Uterus (tissue), 4 donors: Measurements from ENCODE around the gene HLCS. TPM values are rescaled to one million over a fixed set of nuclear protein-coding genes. Genes with fewer than 3 reads are reported as not detected.

Experiments used
- DNase-seq, 2 donors: peaks; one replicate each; pipeline ENCODE4 v3.0.0-alpha.2; 2019 to 2020
- H3K27ac ChIP-seq, 2 donors: fragments of 200-600 bp; sonication (generic); 1 replicate in 1 of 2; 2 replicates in 1 of 2; pipeline ENCODE4 v1.5.1; 2016 to 2018
- H3K27me3 ChIP-seq, 2 donors: fragments of 200-600 bp; sonication (generic); one replicate each; pipeline ENCODE4 v1.5.1; 2018 to 2019; ENCODE audit warnings: control low read depth in 1 of 2
- H3K36me3 ChIP-seq, 2 donors: fragments of 200-600 bp; sonication (generic); one replicate each; pipeline ENCODE4 v1.5.1; 2019; ENCODE audit warnings: control low read depth in 1 of 2
- H3K4me1 ChIP-seq, 2 donors: fragments of 200-600 bp; sonication (generic); one replicate each; pipeline ENCODE4 v1.5.1; 2018 to 2019; ENCODE audit warnings: control low read depth in 1 of 2
- H3K4me3 ChIP-seq, 2 donors: fragments of 200-600 bp; sonication (generic); 1 replicate in 1 of 2; 2 replicates in 1 of 2; pipeline ENCODE4 v1.5.1; 2018 to 2019; ENCODE audit warnings: mild to moderate bottlenecking in 1 of 2
- H3K9me3 ChIP-seq, 2 donors: fragments of 200-600 bp; sonication (generic); one replicate each; pipeline ENCODE4 v1.5.1; 2019; ENCODE audit warnings: control low read depth in 1 of 2
- CTCF ChIP-seq, 4 experiments: fragments of 200-600 bp in 2 of 4; fragments of 450-650 bp in 2 of 4; sonication (generic) in 2 of 4; IDR thresholded peaks; one replicate each; pipeline ENCODE4 v1.5.1; 2016 to 2019; ENCODE audit warnings: antibody characterized with exemption in 4 of 4, mild to moderate bottlenecking in 2 of 4, moderate library complexity in 1 of 4
- POLR2A ChIP-seq, 2 donors: fragments of 450-650 bp; IDR thresholded peaks; one replicate each; pipeline ENCODE4 v1.6.1; 2016; ENCODE audit warnings: antibody characterized with exemption in 2 of 2, mild to moderate bottlenecking in 1 of 2, moderate library complexity in 1 of 2
- intact Hi-C: fragments of 100-400 bp; cut with DNase I; formaldehyde crosslinking; loops from one replicate; pipeline ENCODE4 v1.15.1; 2023; ENCODE audit warnings: low total_unique reads
- total RNA-seq, 4 donors: library from RNA; depleted of rRNA in 3 of 4; stranded (reverse); fragments of >200 nt in 3 of 4; gene quantifications; one replicate each; pipeline versions ENCODE4 v1.1.0 to v1.2.4, GENCODE V29; 2014 to 2023
- donor health status: DM: yes; HTN: yes; CAD: no.

HLCS gene
- total RNA-seq, 4 donors from 2014 or later = 3.8 to 31.4 (median 15.4) TPM

DNA sequence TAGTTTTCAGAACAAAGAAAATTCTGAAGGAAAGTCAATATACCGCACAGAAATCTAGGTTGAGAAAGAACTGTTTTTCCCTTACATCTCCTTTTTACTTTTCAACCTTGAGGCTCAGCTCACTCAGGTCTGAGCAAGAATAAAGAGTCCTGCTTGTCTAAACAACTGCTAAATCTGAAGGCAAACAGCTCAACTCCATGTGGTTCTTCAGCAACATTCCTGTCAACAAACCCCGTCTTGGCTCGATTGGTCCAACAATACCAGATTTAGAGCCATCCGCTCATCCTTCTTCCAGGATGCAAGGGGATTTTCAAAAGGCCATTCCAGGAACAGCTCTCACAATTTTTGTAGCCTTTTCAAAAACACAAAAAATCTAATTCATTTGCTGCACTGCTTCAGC is 119.8 kb downstream of the HLCS start:
- no peak for DNase-seq
- Histone ChIP-seq H3K27ac (no peak overlapping the region), H3K4me1 (no peaks in the 10 kb centered on the region), H3K4me3 (no peak overlapping the region), H3K9me3 (no peaks in the 10 kb centered on the region), H3K27me3 (no peaks in the 10 kb centered on the region), H3K36me3 (no peaks in the 10 kb centered on the region)
- intact Hi-C loops = no loop called here
- TF ChIP-seq CTCF (IDR thresholded peaks at IDR 0.05) (no peak), POLR2A (IDR thresholded peaks at IDR 0.05) (no peak)

DNA sequence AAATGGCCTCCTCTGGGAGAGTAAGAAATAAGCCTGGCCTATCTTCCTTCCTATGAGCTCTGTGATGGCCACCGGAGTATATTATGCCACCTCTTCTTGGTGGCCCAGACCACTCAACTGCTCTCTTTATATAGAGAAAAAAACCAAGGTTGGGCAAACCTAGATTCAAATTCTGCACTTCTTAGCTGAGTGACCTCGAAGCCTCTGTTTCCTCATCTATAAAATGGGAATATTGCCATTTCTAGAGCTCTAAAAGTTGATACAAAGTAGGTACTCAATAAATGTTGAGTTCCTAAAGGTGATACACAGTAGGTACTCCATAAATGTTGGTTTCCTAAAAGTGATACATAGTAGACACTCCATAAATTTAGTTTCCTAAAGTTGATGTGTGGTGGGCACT is 120.7 kb downstream of the HLCS start:
- Histone ChIP-seq H3K36me3 (no peaks in the 10 kb centered on the region), H3K4me3 (no peak overlapping the region), H3K27ac (no peak overlapping the region), H3K9me3 (no peaks in the 10 kb centered on the region), H3K4me1 (no peaks in the 10 kb centered on the region), H3K27me3 (no peaks in the 10 kb centered on the region)
- DNase-seq = no peak
- no peak for TF ChIP-seq POLR2A (IDR thresholded peaks at IDR 0.05)
- intact Hi-C loops = no loop called here

DNA sequence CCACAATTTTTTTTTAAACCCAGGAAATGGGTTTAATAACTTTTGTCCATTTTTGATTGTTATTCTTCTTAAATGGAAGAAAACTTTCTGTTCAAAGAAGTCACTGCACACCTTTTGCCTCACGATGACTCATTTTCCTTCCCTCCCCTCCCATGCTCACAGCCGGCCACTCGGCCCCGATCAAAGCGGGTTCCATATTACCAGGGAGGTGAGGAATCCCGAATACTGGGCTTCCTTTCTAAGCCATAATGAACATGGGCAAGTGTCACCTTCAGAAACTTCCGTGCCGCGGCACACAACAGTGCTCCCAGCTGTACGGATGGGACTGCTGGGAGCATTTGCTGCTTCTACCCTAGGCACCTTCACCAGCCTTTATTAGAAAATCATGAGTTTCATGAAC is 121.4 kb downstream of the HLCS start:
- Histone ChIP-seq H3K4me3 (no peak overlapping the region), H3K27me3 (no peaks in the 10 kb centered on the region), H3K27ac (no peak overlapping the region), H3K36me3 (no peaks in the 10 kb centered on the region), H3K4me1 (no peaks in the 10 kb centered on the region), H3K9me3 (no peaks in the 10 kb centered on the region)
- intact Hi-C loops = no loop called here
- TF ChIP-seq POLR2A (IDR thresholded peaks at IDR 0.05) = no peak
- DNase-seq = no peak

- H3K4me3 ChIP-seq = no peak overlapping the region
- no peaks in the 10 kb centered on the region for H3K36me3 ChIP-seq
- no peaks in the 10 kb centered on the region for H3K9me3 ChIP-seq
- no peaks in the 10 kb centered on the region for H3K4me1 ChIP-seq
- no peak for DNase-seq
- H3K27ac ChIP-seq = no peak overlapping the region
- H3K27me3 ChIP-seq = no peaks in the 10 kb centered on the region
- intact Hi-C loops = no loop called here
- TF ChIP-seq POLR2A (IDR thresholded peaks at IDR 0.05) = no peak
Measured at GRCh38 chr21:36841866-36842265, 124.6 kb downstream of the HLCS start.

DNA sequence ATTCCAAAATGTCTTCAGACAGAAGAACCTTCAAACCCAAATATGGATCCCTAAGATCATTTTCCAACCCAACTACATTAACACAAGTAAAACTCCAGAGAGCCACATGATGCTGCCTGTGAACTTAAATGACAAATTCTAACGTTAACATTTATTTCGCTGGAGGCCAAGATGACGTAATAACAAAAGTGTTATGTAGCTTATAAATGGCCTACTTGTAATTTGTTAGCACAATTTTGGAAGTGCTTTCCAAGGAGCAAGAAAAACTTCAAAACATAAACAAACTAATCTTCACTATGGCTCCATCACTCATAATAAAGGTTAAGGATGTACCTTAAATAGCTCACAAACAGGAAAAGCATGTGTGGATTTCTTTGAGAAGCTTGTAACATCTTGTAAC is 126.7 kb downstream of the HLCS start:
- DNase-seq = no peak
- TF ChIP-seq POLR2A (IDR thresholded peaks at IDR 0.05) = no peak
- no peak for TF ChIP-seq CTCF (IDR thresholded peaks at IDR 0.05)
- Histone ChIP-seq H3K9me3 (no peaks in the 10 kb centered on the region), H3K27ac (no peak overlapping the region), H3K4me1 (no peaks in the 10 kb centered on the region), H3K36me3 (no peaks in the 10 kb centered on the region), H3K4me3 (no peak overlapping the region), H3K27me3 (no peaks in the 10 kb centered on the region)
- intact Hi-C loops = no loop called here

GRCh38 chr21:36839123-36839522 is 127.3 kb downstream of the HLCS start:
- TF ChIP-seq POLR2A (IDR thresholded peaks at IDR 0.05) (no peak), CTCF (IDR thresholded peaks at IDR 0.05) (no peak)
- Histone ChIP-seq H3K27ac (no peak overlapping the region), H3K9me3 (no peaks in the 10 kb centered on the region), H3K27me3 (no peaks in the 10 kb centered on the region), H3K4me3 (no peak overlapping the region), H3K36me3 (no peaks in the 10 kb centered on the region), H3K4me1 (no peaks in the 10 kb centered on the region)
- intact Hi-C loops = no loop called here
- no peak for DNase-seq

- Histone ChIP-seq H3K27me3 (no peaks in the 10 kb centered on the region), H3K4me3 (no peak overlapping the region), H3K4me1 (no peaks in the 10 kb centered on the region), H3K36me3 (no peaks in the 10 kb centered on the region), H3K9me3 (no peaks in the 10 kb centered on the region), H3K27ac (no peak overlapping the region)
- peak in 1 of 2 donors; percentile 34 for DNase-seq
- intact Hi-C loops = no loop called here
- TF ChIP-seq CTCF (IDR thresholded peaks at IDR 0.05) = no peak
- TF ChIP-seq POLR2A (IDR thresholded peaks at IDR 0.05) = no peak
Measured at GRCh38 chr21:36835383-36835795, 131.1 kb downstream of the HLCS start.
